Hepatocyte (in vitro differentiated cells): ENCODE measurements around the gene CARMIL1.

Experiments used
- EZH2 ChIP-seq: fragments of 200-600 bp; sonication (generic); IDR thresholded peaks from 2 replicates; pipeline ENCODE4 v1.6.1; 2016; ENCODE audit warnings: antibody characterized with exemption, mild to moderate bottlenecking, borderline replicate concordance
- TF ChIP-seq, protein P1 (sequence below): fragments of 200-600 bp; sonication (generic); IDR thresholded peaks from 2 replicates; pipeline ENCODE4 v1.5.1; 2016; ENCODE audit warnings: antibody characterized with exemption, mild to moderate bottlenecking; ENCODE audit not compliant: poor library complexity

- TF ChIP-seq, protein P1, sequence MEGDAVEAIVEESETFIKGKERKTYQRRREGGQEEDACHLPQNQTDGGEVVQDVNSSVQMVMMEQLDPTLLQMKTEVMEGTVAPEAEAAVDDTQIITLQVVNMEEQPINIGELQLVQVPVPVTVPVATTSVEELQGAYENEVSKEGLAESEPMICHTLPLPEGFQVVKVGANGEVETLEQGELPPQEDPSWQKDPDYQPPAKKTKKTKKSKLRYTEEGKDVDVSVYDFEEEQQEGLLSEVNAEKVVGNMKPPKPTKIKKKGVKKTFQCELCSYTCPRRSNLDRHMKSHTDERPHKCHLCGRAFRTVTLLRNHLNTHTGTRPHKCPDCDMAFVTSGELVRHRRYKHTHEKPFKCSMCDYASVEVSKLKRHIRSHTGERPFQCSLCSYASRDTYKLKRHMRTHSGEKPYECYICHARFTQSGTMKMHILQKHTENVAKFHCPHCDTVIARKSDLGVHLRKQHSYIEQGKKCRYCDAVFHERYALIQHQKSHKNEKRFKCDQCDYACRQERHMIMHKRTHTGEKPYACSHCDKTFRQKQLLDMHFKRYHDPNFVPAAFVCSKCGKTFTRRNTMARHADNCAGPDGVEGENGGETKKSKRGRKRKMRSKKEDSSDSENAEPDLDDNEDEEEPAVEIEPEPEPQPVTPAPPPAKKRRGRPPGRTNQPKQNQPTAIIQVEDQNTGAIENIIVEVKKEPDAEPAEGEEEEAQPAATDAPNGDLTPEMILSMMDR, result no peak
- TF ChIP-seq EZH2, result no peak
These were observed 300.8 kb downstream of the CARMIL1 start for GRCh38 chr6:25579902-25580495.
